Measurements from ENCODE around the gene HMX1. TPM values are rescaled to one million over a fixed set of nuclear protein-coding genes. Genes with fewer than 3 reads are reported as not detected.
A peak's percentile ranks its signal among the peaks of the same experiment; 100 is the strongest.

Gene HMX1
- not detected for total RNA-seq

DNA sequence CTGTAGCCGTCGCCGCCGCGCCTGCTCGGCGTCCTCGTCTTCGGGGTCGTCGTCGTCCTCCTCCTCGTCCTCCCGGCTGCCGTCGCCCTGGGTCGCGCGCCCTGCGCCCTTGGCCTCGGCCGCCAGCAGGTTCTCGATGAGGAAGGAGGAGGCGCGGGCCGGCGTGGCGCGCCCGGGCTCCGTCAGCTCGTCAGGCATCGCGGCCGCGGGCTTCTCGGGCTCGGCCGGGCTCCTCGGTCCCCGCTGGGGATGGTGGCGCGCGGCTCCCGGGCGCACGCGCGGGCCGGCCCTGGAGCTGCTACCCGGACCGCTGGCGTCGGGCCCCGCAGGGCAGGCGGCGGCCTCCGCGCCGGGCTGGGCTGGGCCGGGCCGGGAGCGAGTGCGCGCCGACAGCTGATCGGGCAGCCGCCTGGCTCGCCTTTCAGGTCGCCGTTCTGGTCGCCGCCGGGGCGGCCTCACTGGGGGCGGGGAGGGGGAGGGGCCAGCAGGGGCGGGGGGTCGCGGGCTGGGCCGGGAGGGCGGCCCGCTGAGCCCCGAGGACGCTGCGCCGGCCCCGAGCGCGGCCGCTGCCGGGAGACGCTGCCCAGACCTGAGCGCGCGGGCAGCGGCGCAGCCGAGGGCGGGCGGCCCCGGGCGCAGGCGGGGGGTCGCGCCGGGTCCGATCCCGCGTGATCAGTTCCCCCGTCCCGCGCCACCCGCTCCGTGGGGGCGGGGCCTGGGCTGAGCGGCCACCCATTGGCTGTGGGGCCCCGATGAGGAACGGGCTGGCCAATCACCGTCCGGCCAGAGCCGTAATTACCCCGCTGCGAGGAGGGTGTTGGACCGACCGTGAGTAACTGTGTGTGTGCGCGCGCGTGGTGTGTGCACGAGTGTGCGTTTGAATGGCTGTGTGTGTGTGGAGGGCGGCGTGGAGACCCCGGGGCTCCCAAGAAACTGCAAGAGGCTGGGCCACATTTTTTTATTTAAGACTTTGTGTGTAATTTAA lies at the start of gene HMX1:
Gene HMX1, minus strand, starts transcription at position 423 of the 985 bp plus-strand sequence. Its CDS starts 225 bp downstream, at position 198.
- peak; percentile 83 for DNase-seq (ENCODE audit: low spot score in 2 of 2)
- no peak for FAIRE-seq

DNA sequence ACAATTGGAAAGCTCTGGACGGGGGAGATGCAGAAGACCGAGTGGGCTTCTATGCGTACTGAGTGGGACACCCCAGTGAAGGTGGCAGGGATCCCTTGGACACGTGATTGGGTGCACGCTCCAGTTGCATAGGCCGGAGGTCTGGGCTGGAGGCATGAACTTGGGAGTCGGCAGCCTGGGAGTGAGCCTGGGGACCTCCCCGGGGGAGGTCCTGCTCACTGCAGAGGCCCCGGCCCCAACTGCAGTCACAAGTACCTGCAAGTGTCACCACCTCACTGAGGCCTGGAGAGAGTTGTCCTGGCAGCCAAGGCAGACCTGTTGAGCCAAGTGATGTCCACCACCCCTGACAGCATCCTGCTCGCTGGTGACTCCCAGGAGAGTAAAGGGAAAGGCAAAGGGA lies 49.3 kb upstream of the HMX1 start:
- no peak for FAIRE-seq
- peak in 1 of 2 donors; percentile 1 for DNase-seq (ENCODE audit: low spot score in 2 of 2)

DNA sequence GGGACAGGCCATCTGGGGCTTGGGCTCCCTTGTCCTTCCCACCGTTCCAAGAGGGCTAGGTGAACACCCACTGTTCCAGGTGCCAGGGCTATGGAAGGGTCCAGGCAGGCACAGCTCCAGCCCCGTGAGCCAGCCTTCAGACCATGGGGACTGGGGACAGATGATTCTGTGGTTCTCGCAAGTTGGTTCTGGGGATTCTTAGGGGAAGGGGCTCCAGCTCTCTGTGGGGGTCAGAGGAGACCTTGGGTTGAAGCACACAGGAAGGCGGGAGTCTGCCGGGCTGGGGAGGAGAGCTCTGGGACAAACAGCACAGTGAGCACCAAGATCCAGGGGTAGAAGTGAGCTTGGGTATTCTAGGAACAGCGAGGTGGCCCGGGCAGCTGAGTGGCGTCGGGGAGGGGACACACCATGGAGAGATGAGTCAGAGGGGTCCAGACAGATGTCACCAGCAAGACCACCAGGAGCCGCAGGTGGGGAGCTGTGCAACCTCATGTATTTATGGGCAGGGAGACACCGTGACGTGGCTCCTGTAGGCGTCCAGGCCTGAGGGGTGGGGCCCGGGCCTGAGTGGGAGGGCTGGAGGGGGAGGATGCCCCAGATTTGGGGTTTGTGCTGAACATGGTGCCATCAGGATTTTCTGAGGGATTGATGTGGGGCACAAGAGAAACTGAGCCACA lies 48.8 kb upstream of the HMX1 start:
- peak; percentile 0 for DNase-seq (ENCODE audit: low spot score in 2 of 2)
- no peak for FAIRE-seq

DNA sequence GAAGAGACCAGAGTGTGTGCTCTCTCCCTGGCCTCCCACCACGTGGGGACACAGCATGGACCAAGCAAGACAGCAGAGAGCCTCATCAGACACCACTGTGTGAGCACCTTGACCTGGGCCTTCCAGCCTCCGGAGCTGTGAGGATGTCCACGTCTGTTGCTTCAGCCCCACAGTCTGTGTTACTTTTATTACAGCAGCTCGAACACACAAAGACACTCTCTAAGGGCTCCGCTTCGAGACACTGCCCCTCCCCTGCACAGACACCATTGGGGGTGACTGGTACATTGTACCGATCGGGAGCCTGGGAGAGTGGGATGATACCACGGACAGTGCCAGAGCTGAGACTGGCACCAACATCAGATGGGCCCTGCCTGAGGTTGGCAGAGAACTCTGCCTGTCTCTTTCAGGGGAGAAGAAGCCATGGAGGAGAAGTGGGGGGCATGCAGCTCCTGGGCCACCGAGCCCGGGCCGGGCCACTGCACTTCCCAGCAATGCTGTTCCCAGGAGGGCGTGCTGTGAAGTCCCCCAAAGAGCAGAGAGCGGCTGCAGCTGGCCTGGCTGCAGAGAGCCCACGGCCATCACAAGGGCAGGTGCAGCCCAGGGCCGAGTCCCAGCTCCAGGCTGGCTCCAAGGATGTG lies 48.1 kb upstream of the HMX1 start:
- DNase-seq (ENCODE audit: low spot score in 2 of 2), result peak in 1 of 2 donors; percentile 0
- FAIRE-seq, result no peak

DNA sequence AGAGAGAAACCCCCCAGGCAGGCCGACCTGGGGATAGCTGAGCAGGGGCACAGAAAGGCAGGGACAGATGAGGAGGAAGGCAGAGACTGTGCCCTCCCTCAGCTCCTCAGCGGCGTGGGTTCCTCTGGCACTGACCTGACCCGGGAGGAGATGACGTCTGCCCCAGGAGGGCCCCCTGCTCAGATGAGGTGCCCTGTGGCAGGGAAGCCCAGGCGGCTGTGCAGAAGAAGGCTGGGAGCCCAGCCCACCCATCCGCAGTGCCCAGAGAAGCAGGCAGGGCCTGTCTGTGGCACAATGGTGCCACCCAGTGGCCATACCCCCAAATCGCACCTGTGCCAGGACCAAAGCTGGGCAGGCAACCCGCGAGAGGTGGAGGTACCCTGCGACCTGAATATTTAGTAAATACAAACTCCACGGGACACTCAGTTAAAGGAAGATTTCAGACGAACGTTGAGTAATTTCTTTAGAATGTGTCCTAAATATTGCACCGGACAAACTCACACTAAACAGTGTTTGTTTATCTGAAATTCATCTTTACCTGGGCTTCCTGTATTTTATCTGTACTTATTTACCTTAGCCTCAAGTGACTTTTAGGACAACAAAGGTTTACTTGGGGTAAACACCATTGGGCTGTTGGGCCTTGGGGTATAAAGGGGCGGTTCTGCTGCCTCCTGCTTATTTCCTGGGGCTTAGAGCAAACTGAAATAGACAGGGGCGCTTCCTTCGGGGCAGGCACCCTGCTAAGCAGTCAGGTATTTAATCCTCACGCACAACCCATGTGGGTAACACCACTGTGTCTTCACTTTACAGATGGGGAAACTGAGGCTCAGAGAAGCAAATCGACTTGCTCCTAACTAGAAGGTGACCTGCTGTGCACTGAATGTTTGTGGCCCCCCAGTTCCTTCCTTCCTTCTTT lies 46.5 kb upstream of the HMX1 start:
- peak; percentile 63 to 81 for DNase-seq (ENCODE audit: low spot score in 2 of 2)
- no peak for FAIRE-seq

DNA sequence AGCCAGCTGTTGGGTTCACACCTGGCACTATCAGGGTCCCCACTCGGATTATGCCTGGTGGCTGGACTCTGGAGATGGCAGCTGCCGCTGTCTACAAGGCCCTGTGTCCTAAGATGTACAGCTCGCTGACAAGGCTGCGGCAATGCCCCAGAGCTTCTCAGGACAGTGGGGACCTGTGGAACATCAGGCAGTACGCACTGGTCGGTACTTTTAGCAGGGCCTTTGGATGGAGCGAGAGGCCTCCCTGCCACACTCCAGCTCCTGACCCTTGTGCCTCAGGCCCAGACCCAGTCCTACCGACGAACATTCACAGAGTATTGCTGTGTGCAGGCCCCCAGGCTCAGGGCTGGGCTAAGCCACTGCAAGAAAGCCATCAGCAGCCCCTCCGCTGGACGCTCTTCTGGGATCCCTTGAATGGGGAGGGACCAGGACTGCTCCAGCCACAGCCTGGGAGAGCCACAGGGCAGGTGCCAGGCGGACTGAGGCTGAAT lies 45.7 kb upstream of the HMX1 start:
- FAIRE-seq, result no peak
- DNase-seq (ENCODE audit: low spot score in 2 of 2), result peak; percentile 2

DNA sequence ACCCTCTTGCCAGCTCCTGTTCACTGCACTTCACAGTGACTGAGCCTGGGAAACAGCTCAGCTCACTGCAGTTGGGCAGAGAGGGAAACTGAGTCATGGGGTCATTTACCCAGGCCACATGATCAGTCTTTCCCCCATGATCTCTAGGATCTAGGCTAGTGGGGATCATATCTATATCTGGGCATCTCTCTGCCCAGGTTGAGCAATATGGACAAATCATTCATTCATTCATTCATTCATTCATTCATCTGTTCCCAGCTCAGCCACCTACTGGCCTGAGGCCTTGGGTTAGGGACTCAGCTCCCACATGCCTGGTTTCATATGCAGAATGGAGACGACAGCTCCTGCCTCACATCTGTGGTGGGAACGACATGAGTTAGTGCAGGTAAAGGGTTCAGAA lies 45.3 kb upstream of the HMX1 start:
- FAIRE-seq (no peak), DNase-seq (ENCODE audit: low spot score in 2 of 2) (peak; percentile 0 to 1)

DNA sequence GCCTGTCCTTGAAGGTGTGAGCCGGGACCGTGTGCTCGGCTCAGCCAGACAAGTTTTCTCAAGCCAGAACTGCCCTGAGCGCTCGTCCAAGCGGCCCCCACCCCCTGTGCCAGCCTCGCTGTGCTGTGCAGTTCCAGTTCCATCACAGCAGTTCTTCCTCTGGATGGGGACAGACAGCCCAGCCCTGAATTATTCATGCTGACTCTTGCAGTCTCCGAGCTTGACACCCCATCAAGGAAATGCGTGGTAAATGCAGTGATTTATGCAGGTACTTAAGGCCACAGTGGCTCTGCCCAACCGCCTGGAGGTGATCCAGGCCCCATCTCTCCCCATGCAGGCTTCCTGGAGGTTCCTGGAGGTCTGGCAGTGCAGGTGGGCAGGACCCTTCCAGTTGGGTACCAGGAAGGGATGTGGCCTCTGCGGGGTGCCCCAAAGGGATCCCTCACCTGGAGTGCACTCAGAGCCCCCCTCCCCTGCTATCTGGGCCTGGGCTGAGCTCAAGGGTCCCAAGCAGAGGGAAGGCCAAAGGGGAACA lies 44.8 kb upstream of the HMX1 start:
- DNase-seq (ENCODE audit: low spot score in 2 of 2) (peak; percentile 0 to 1), FAIRE-seq (no peak)

DNA sequence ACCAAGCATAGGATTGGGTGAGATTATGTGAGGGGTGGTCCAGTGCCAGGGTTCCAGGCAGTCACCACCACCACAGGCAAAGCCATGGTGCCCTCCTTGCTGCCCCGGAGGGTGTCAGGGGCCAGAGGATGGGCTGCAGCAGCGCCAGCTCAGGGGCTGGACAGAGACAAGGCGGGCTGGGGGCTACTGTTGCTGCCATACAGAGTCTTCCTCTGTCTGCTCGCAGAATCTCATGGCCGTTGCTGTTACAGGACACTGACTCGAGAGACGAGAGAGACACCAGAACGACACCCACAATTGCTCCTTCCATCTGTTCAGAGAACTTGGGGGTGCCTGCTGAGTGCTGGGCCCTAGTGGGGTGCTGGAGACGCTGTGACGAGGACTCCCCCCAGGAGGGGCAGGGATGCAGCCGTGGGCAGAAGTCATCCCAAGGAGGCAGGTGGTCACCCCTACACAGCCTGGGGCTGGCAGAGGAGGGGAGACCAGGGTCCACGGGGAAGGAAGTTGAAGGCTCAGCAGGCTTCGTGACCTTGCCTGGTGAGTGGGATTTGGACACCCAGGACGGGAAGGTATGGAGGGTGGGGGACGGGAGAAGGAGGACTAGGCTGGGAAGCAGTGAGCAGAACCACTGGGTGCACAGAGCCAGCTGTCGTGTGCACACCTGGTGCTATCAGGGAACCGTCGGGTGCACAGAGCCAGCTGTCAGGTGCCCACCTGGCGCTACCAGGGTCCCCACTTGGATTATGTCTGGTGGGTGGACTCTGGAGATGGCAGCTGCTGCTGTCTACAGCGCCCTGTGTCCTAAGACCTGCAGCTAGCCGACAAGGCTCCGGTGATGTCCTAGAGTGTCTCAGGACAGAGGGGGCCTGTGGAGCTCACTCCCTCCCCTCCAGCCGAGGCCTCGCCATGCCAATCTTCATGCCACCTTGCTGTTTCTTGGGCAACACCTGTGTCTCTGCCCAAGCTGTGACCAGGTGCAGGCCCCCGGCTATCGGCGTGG lies 43.9 kb upstream of the HMX1 start:
- no peak for FAIRE-seq
- DNase-seq (ENCODE audit: low spot score in 2 of 2), result peak; percentile 3 to 8

DNA sequence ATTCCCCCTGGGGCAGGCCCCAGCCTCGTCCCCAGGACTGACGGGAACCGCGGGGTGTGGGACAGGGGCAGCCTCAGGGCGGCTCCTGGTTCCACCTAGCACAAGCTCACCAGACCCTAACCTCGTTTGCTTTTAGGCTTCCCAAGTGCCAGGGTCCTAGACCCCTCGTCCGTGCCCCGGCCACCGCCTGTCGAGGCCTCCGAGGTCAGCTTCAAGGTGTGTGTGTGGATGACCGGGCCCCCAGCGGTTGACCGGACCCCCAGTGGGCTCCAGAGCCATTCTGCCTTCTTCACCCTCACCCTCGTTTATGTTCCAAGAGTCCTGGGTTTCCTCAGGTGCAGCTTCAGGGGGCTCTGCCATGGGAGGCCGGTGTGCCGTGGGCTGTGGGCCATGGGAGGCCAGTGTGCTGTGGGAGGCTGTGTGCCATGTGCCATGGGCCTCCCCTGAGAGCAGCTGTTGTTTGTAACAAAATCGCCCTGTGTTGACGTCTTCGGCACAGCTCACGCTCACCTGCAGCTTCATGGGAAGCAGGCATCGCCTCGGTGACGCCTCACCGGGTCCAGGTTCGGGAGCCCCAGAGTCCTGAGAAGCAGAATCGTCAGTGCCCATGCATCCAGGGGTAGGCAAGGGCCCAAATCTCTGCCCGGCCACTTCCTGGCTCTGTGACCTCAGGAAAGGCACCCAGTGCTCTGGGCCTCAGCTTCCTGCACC lies 43.0 kb upstream of the HMX1 start:
- peak; percentile 2 to 3 for DNase-seq (ENCODE audit: low spot score in 2 of 2)
- FAIRE-seq, result no peak

DNA sequence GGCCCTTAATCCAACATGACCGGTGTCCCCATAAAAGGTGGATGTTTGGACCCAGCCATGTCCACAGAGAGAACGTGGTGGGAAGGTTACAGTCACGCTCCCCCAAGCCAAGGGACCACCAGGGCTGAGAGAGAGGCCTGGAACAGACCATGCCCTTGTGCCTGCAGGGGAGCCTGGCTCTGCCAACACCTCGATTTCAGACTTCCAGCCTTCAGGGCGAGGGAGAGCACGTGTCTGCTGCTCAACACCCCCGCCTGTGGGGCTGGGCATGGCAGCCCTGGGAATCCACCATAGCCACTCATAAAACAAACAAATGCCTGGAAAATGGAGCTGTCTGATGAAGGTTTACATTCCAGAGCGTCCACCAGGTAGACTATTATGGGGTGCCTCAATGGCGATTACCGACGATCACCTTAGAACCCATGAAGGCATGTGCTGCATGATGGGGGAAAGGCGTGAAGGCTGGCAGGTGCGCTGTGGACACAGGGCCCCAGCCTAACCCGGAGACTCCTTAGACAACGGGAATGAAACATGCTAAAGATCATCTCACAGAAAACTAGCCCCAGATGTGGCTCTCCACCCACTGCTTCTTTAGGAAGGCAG lies 42.3 kb upstream of the HMX1 start:
- FAIRE-seq, result no peak
- peak; percentile 1 to 5 for DNase-seq (ENCODE audit: low spot score in 2 of 2)

DNA sequence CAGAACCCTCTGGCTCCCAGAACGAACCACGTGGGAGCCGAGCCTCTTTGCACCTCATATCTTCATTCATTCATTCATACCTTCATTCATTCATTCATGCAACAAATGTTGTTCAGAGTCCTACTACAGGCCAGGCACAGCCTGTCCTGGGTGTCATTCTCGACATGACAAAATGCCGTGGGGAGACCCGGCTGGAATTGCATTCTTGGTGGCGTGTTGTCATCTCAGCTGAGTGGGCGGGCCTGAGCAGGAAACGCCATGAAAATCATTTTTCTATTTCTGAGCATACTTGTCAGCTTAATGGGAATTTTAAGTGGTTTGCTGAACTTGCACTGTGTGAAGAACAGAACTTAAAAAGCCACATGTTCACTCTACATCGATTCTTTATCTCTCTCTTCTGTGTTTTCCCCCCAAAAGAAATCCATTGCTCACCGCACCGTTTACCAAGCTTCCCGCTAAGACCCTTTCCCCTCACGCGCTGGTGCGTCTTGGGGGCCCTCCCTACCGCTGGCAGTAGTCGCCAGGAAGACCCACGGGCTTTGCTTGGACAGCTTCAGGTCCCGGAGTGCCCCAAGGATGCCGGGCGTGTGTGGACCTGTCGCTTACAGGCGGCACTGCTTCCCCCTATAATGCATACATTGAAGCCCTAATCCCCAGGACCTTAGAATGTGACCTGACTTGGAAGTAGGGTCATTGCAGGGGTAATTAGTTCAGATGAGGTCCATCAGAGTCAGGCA lies 41.6 kb upstream of the HMX1 start:
- FAIRE-seq (no peak), DNase-seq (ENCODE audit: low spot score in 2 of 2) (peak; percentile 4 to 21)

DNA sequence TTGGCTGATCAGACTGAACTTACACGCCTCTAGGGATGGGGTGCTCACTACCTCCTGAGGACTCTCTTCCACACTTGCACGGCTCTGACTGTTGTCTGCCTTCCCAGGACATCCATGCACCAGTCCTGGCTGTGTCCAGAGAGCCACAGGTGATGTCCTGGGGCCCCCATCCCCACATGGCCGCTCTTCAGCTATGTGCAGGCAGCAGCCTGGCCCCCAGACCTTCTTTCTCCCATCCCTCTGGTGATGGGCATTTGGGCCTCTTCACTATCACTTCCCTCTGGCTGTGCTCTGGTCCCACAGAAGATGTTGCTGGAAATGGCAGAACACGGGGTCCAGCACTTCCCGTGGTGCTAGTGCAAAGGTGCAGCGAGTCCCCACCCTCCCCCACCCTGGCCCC lies 40.9 kb upstream of the HMX1 start:
- FAIRE-seq, result no peak

DNA sequence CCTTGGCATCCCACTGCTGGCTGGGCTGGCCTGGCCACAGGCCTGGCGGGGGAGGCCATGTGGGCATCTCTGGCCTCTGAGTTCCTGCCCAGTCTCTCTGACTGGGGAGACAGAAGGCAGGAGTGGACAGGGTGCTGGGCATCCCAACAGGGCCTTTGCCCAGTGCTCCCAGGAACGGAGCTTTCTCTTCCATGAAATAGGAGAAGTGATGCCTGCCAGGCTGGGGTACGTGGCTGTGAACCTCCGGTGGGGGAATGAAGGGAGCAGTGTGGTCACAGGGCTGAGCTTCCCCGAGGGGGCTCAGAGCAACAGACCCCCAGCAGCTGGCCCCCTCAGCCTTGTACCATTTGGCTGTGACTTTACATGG lies 40.4 kb upstream of the HMX1 start:
- peak in 1 of 2 donors; percentile 18 for DNase-seq (ENCODE audit: low spot score in 2 of 2)
- FAIRE-seq, result no peak

More for the DNA sequence above, 40.9 kb upstream of the HMX1 start:
- peak; percentile 11 to 19 for DNase-seq (ENCODE audit: low spot score in 2 of 2)

DNA sequence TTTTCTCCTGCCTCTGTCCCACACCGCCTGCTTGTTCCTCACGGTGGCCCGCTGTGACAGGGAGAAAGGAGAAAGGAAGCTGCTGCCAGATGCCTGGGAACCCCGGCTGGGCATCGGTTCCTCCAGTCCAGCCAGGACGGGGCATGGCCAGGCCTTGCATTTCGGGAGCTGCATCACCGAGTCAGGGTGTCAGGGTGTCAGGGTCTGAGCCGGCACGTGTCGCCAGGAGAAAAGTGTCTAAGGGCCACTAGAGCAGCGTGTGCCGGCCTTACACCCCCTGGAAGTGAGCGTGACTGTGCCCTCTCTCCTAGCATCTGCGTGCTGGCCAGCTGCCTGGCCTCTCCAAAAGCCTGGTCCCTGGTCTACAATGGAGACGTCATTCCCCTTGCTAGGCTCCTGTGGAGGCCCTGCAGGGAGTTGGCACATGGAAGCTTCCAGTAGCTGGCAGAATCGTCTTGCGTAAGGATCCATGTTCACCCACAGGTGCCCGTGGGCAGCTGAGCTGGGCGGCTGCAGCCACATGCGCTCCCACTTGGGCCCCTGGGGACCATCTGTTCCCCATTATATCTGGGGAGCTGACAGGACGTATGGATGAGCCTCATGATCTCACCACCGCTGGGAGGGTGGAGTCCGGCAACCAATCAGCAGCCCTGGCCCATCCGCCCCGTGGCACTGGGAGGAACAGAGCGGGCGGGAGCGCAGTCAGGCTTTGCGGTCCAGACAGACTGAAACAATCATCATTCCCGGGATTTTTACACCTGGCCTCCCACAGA lies 39.9 kb upstream of the HMX1 start:
- FAIRE-seq, result no peak
- peak; percentile 36 to 41 for DNase-seq (ENCODE audit: low spot score in 2 of 2)

DNA sequence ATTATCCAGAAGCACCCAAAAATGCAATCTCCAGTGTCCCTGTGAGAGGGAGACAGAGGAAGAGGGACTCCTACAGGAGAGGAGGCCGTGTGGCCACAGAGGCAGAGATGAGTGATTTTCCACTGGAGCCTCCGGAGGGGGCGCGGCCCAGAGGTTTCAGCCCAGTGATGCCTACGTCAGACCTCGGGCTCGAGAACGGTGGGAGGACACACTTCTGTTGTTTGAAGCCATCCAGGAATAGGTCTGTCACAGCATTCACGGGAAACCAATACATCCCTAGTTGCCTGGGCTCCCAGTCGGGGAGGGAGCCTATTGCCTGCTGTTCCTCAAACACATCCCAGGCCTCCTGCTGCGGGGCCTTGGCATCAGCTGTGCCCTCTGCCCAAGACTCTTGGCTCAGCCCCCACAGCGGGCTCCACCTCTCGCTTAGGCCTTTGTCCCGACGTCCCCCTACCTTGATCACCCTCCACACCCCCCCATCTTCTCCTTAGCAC lies 39.2 kb upstream of the HMX1 start:
- FAIRE-seq, result no peak

More for the DNA sequence above, 39.2 kb upstream of the HMX1 start:
- DNase-seq (ENCODE audit: low spot score in 2 of 2), result peak in 1 of 2 donors; percentile 24

Measured in frontal cortex (tissue), 4 donors.